ENCODE data around the gene PDCD4. TPM values are rescaled to one million over a fixed set of nuclear protein-coding genes. Genes with fewer than 3 reads are reported as not detected.

Gene PDCD4
- polyA plus RNA-seq (ENCODE audit: insufficient read length in 4 of 4) = 100 to 1,000 TPM; 190 to 278 (median 215) TPM

DNA sequence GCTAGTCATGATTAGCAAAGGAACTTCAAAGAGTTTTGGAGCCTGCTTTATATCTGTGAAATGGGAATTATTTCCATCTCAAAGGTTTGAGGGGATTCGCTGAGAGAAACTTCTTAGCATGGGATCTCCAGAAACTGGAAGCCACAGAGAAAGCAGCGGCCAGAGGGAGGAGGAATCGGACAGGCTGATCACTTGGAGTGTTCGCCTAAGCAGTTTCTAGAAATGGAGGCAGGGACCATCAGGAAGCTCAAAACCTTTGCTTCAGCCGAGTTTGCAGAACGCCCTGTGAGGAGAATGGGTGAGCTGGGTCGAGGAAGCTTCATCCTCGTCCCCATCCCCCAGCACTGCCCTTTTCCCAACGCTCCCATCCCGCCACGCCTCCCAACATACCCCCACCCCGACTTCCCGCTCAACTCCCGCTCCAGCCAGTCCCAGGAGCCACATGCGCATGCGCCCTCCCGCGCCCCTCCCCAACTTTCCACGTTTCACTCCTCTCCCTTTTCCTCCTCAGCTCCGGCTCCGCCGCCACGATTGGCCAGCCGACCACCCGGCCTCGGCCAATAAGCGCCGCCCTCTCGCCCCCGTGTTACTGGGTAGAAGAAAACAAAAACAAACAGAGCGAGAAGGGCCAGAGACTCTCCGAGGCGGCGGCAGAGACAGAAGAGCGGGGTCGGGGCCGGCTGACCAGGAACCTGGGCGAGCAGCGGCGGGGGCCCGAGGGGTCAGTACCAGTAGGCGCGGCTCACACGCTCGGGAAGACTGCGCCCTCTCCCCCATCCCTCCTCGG is at the start of gene PDCD4:
PDCD4 (plus strand) TSS at position 631 of the 787 bp plus-strand sequence. CDS start 4,100 bp downstream, outside the sequence.
- DNase-seq (ENCODE audit: low read depth in 4 of 4, low spot score in 2 of 4) = peak; percentile 93 to 99 (median 99)

- no peak for DNase-seq (ENCODE audit: low read depth in 4 of 4, low spot score in 2 of 4)
Observed at GRCh38 chr10:110822035-110822711, 49.6 kb upstream of the PDCD4 start.

- DNase-seq (ENCODE audit: low read depth in 4 of 4, low spot score in 2 of 4) = no peak
Observed at GRCh38 chr10:110822712-110823311, 48.9 kb upstream of the PDCD4 start.

GRCh38 chr10:110824152-110824441 is 47.6 kb upstream of the PDCD4 start:
- DNase-seq (ENCODE audit: low read depth in 4 of 4, low spot score in 2 of 4) = no peak

GRCh38 chr10:110824660-110825059 is 47.1 kb upstream of the PDCD4 start:
- no peak for DNase-seq (ENCODE audit: low read depth in 4 of 4, low spot score in 2 of 4)

DNA sequence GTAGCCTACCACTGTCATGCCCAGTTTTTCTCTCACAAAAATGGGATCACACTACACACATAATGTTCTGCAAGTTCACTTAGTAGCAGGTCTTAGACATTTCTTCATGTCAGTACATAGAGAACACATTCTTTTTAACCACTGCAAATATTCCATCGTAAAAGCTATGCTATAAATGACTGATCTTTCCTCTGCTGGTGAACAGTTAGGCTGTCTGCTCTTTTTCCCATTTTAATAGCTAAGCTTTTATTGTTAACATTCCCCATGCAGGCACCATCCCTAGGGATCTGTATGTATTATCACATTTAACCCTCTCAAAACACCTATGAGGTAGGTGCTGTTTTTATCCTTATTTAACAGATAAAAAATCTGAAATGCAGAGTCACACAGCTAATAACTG is 46.2 kb upstream of the PDCD4 start:
- DNase-seq (ENCODE audit: low read depth in 4 of 4, low spot score in 2 of 4) = no peak

DNA sequence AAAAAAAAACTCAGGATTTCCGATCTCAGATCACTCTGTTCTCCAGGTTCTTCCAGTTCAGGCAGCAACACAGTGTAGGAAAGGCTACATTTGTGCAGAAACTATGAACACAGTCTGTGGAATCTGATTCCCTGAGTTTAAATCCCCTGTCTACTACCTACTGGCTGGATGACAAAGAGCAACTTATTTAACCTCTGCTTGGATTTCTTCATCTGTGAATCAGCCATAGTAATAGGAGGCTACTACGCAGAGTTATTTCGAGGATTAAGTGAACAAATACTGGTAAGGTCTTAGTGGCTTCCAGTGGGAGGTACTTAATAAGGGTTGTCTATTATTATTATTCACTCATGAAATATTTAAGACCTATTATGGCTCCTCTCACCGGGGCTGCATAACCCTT is 44.3 kb upstream of the PDCD4 start:
- no peak for DNase-seq (ENCODE audit: low read depth in 4 of 4, low spot score in 2 of 4)

DNA sequence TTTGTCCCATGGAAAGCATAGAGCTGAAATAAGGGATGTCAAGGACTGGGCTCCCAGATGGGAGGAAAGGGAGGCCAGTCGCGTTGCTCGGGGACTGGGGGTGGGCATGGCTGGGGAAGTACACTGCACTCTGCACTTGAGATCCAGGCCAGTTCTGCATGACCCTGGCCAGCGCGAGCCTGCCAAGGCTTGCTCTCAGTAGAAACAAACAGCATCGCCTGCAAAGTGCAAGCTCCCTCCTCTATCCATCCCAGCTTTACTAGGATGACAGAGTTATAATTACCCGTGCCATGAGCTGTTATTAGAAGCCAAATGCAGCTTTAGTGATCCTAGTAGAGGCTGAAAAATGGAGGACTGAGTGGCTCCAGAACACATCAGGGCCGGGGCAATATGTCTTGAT is 43.9 kb upstream of the PDCD4 start:
- no peak for DNase-seq (ENCODE audit: low read depth in 4 of 4, low spot score in 2 of 4)

DNA sequence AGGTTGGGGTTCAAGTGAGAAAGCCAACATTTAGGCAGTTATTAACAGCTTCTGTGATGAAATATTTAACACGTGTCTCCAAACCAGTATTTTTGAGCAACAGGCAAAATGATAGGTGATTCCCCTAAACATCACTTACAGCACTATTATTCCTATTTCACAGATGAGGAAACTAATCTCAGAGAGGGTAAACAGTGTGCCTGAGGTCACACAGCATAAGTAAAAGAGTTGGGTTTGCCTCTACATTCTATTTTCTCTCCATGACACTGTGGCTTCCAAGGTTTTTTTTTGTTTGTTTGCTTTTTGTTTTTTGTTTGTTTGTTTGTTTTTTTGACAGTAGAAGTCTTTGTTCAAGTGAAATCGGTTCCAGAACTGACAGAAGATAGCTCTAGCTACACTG is 43.2 kb upstream of the PDCD4 start:
- DNase-seq (ENCODE audit: low read depth in 4 of 4, low spot score in 2 of 4) = no peak

- DNase-seq (ENCODE audit: low read depth in 4 of 4, low spot score in 2 of 4) = no peak
Observed at GRCh38 chr10:110829721-110830410, 41.9 kb upstream of the PDCD4 start.

DNA sequence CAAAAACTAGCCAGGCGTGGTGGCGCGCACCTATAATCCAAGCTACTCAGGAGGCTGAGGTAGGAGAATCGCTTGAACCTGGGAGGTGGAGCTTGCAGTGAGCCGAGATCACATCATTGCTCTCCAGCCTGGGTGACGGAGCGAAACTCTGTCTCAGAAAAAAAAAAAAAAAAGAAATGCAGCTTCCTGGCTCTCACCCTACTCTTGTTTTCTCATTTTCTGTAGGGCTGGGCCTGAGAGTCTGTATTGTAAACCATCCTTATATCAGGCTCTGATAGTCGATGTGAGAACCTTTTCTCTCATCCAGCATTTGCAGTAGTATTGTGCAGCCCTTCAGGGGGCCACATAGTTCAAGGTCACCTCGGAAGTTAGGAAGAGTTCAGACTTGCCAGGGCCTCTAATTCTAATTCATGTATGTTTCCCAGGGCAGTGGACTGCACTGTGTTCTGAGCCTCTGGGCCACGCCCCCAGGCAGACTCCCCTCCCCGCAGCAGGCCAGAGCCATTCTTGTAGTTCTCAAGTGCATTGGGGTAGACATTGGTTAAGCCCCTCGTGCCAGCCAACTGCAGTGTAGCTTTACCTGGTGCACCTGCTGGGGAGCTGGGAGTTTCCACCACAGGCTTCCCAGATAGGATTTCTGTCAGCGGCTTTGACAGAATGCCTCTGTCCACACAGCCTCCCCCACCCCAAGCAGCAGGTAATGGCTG is 38.3 kb upstream of the PDCD4 start:
- peak in 1 of 4 donors; percentile 32 for DNase-seq (ENCODE audit: low read depth in 4 of 4, low spot score in 2 of 4)

GRCh38 chr10:110833941-110834628 is 37.6 kb upstream of the PDCD4 start:
- DNase-seq (ENCODE audit: low read depth in 4 of 4, low spot score in 2 of 4) = no peak

DNA sequence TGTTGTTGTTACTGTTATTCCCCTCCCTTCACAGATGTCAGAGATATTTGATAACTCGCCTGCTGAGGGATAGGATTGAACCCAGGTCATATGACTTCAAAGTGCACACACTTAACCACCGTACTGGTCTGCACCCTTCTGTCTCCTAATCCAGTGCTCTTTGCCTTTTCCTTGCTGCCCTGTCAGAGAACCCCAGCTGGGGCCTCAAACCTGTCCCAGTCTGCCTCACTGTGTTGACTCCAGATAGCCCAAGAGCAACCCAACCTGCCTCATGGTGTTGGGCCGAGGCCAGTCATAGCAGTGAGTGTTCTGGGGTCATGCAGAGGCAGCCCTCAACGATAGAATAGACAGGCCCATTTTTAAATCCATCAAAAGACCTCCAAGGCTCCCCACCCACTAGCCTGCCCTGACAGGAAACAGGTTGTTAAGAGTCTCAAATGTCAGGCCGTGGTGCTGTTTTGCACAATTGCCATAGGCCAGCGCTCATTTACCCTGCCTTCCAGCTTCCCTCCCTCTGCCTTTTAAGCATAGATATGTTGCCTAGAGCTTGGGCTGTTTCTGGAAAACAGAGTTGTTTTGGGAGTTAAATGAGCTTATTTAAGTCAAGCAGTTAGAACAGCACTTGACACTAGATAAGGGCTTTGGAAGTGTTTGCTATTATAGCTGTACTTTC is 37.0 kb upstream of the PDCD4 start:
- peak in 2 of 4 donors; percentile 77 to 86 for DNase-seq (ENCODE audit: low read depth in 4 of 4, low spot score in 2 of 4)

- DNase-seq (ENCODE audit: low read depth in 4 of 4, low spot score in 2 of 4) = no peak
Observed at GRCh38 chr10:110835841-110836240, 35.9 kb upstream of the PDCD4 start.

GRCh38 chr10:110836706-110837105 is 35.0 kb upstream of the PDCD4 start:
- no peak for DNase-seq (ENCODE audit: low read depth in 4 of 4, low spot score in 2 of 4)

DNA sequence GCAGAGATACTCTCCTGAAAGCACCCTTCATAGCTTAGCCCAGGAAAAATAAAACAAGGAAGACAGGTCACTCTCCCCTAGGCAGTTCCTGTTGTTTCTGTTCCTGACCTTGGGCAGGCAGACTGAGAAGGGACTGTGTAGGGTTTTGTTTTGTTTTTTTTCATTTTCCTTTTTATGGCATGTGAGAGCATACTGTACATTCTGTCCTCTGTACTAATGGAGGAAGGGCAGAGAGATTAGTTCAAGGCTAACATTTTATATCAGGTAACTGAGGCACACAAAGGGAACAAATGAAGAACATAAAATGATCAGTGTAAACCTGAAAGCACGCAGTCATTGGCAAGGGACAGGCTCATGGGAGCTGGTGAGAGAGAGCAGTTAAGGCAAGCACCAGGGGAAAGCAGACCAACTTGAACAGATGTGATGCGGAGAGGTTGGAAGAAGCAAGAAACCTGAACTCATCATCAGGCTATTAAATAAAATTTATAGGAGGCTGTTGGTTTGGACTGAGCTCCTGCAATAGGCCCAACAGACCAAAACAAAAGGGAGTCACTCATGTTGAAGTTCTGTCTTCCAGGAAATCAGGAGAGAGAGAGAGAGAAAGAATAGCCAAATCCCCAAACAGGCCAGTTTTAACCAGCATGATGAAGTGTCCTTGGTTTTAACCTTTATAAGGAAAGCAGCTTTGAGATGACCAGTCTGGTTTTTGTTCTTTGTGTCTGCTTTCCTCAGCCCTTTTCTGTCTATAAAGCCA is 34.1 kb upstream of the PDCD4 start:
- DNase-seq (ENCODE audit: low read depth in 4 of 4, low spot score in 2 of 4) = peak in 2 of 4 donors; percentile 31 to 41

DNA sequence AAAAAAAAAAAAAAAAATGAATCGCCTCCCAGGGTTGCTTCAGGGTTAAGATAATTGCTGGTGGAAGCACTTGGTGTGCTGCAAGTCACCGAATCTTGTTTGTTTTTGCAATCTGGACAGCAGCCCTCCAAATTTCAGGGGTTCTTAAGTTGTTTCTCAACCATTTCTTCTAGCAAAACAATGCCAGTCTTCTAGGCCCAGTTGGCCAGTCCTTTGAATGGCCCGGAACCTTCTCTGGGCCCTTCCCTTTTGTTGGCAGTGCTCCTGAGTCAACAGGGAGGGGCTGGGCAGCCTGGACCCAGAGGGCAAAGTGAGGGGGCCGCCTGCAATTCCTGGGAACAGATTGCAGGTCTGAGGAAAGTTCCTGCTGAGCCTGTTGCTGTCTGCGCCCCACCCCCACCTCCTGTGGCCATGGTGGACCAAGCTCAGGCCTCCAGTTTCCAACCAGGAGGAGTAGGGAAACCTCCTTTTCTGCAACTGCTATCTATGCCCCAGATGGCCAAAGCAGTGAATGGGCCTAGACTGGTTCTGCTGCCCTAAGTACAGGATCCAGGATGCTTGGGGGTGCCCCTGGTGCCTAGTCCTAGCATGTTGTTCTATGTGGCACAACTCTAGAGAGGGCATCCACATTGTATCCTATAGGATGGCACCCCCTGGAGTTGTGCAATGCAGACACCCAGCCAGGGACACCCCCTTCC is 31.4 kb upstream of the PDCD4 start:
- no peak for DNase-seq (ENCODE audit: low read depth in 4 of 4, low spot score in 2 of 4)

GRCh38 chr10:110840923-110841428 is 30.8 kb upstream of the PDCD4 start:
- DNase-seq (ENCODE audit: low read depth in 4 of 4, low spot score in 2 of 4) = no peak
